ENCODE results near the gene EGF. TPM values are rescaled to one million over a fixed set of nuclear protein-coding genes. Genes with fewer than 3 reads are reported as not detected.

EGF gene
- total RNA-seq, 2 donors from 2014 or later = not detected

- Mint-ChIP-seq H3K4me3 (no peak overlapping the region), H3K4me1 (ENCODE audit: low read depth) (peaks cover 6% of the 10 kb centered on the region), H3K36me3 (ENCODE audit: insufficient read depth in 2 of 2) (no peaks in the 10 kb centered on the region), H3K27ac (no peak overlapping the region), H3K27me3 (ENCODE audit: low read depth) (peaks cover 32% of the 10 kb centered on the region), H3K9me3 (no peaks in the 10 kb centered on the region)
- DNase-seq (no peak), ATAC-seq (replicated peaks in 1 of 2) (no peak)
Measured at GRCh38 chr4:109976189-109976588, 63.5 kb downstream of the EGF start.

DNA sequence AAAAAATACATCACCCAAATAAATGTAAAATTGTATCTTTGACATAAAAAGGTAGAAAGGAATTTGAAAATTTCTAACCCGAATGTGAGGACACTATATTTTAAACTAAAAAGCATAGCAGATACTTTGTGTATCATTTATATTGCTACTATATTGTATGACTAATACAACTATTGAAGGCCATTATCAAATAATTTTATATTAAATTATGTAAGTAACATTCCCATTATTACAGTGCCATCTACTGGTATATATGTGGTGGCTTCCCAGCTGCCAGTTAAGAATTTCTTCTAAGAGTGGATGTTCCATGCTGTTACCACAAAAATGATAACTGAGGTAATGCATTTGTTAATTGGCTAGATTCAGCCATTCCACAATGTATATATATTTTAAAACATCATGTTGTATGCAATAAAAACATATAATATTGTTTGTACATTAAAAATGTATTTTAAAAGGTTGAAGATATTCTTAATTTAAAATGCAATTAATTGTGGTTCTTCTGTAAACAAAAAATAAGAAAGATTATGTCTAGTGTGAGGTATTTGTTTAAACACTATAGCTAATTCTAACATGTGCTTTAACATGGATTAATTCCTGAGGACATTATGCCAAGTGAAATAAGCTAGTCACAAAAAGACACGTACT is 65.3 kb downstream of the EGF start:
- Mint-ChIP-seq H3K27me3 (ENCODE audit: low read depth) (peaks cover 33% of the 10 kb centered on the region), H3K36me3 (ENCODE audit: insufficient read depth in 2 of 2) (no peaks in the 10 kb centered on the region), H3K27ac (no peak overlapping the region), H3K4me3 (no peak overlapping the region), H3K9me3 (no peaks in the 10 kb centered on the region), H3K4me1 (ENCODE audit: low read depth) (peaks cover 6% of the 10 kb centered on the region)
- no peak for ATAC-seq (replicated peaks in 1 of 2)
- no peak for DNase-seq

DNA sequence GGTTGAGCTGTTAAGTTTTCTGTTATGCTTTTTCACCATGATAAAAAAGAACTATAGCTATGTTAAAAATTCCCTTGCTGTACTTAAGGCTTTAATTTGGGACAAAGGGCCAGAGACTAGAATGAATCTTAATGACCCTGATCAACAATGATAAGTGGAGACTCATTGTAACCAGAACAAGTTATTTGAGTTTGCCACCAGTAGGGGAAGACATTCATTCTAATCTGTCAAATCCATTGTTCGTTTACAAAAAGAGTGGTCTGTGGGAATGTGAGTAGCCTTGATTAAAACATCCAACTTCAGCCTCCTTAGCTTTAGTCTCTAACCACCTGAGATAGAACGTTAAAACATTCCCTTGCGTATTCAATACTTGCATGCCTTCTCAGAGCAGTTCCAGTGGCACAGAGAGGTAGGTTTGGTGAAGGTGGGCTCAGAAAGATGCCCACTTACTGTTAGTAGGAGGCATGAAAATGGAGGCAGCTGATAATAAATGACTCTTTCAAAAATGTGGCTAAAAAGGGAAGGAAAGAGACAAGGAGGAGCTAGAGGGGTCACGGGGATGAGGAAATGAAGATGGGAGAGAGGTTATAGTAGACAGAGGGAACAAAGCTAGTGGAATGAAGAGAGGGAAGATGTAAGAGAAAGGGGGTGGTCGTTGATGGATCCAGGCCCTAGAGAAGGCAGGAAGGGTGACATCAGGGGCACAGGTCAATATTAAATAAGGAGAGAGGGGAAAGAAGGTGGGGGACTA is 66.2 kb downstream of the EGF start:
- no peak for ATAC-seq (replicated peaks in 1 of 2)
- Mint-ChIP-seq H3K4me3 (no peak overlapping the region), H3K36me3 (ENCODE audit: insufficient read depth in 2 of 2) (no peaks in the 10 kb centered on the region), H3K27me3 (ENCODE audit: low read depth) (peaks cover 33% of the 10 kb centered on the region), H3K27ac (no peak overlapping the region), H3K4me1 (ENCODE audit: low read depth) (no peaks in the 10 kb centered on the region), H3K9me3 (no peaks in the 10 kb centered on the region)
- no peak for DNase-seq

- no peak overlapping the region for H3K4me3 Mint-ChIP-seq
- DNase-seq (no peak), ATAC-seq (replicated peaks in 1 of 2) (peak in 1 of 2 donors; percentile 36)
- H3K4me1 Mint-ChIP-seq (ENCODE audit: low read depth) = no peaks in the 10 kb centered on the region
- no peaks in the 10 kb centered on the region for H3K9me3 Mint-ChIP-seq
- H3K27ac Mint-ChIP-seq = no peak overlapping the region
- H3K27me3 Mint-ChIP-seq (ENCODE audit: low read depth) = peaks cover 26% of the 10 kb centered on the region
- H3K36me3 Mint-ChIP-seq (ENCODE audit: insufficient read depth in 2 of 2) = no peaks in the 10 kb centered on the region
Measured at GRCh38 chr4:109979920-109980717, 67.4 kb downstream of the EGF start.

DNA sequence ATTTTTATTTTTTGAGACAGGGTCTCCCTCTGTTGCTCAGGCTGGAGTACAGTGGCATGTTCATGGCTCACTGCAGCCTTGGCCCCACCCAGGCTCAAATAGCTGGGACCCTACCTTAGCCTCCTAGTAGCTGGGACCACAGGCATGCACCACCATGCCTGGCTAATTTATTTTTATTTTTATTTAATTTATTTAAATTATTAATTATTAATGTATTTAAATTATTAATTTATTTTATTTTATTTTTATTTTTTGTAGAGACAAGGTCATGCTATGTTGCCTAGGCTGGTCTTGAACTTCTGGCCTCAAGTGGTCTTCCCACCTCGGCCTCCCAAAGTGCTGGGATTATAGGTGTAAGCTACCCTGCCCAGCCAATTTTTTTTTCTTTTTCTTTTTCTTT is 69.3 kb downstream of the EGF start:
- Mint-ChIP-seq H3K27me3 (ENCODE audit: low read depth) (peaks cover 26% of the 10 kb centered on the region), H3K4me3 (no peak overlapping the region), H3K27ac (no peak overlapping the region), H3K9me3 (no peaks in the 10 kb centered on the region), H3K4me1 (ENCODE audit: low read depth) (no peaks in the 10 kb centered on the region), H3K36me3 (ENCODE audit: insufficient read depth in 2 of 2) (no peaks in the 10 kb centered on the region)
- DNase-seq (no peak), ATAC-seq (replicated peaks in 1 of 2) (no peak)

DNA sequence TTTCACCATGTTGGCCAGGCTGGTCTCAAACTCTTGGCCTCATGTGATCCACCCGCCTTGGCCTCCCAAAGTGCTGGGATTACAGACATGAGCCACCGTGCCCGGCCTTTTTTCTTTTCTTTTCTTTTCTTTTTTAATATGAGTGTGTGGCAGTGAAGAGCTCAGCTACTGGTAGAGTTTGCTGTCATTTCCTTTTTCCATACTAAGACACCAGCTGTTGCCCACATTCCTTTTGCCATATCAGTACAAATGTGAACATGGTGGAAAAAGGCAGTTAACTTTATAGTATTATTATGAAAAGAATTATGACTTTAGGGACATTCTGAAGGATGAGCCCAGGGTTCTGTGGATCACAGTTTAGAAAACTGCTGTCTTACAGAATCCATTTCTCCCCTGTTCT is 69.8 kb downstream of the EGF start:
- no peak for DNase-seq
- H3K27me3 Mint-ChIP-seq (ENCODE audit: low read depth) = peaks cover 26% of the 10 kb centered on the region
- no peak for ATAC-seq (replicated peaks in 1 of 2)
- no peak overlapping the region for H3K4me3 Mint-ChIP-seq
- no peaks in the 10 kb centered on the region for H3K9me3 Mint-ChIP-seq
- H3K36me3 Mint-ChIP-seq (ENCODE audit: insufficient read depth in 2 of 2) = no peaks in the 10 kb centered on the region
- H3K27ac Mint-ChIP-seq = no peak overlapping the region
- no peaks in the 10 kb centered on the region for H3K4me1 Mint-ChIP-seq (ENCODE audit: low read depth)

- no peaks in the 10 kb centered on the region for H3K36me3 Mint-ChIP-seq (ENCODE audit: insufficient read depth in 2 of 2)
- no peaks in the 10 kb centered on the region for H3K9me3 Mint-ChIP-seq
- H3K4me1 Mint-ChIP-seq (ENCODE audit: low read depth) = peaks cover 10% of the 10 kb centered on the region
- no peak overlapping the region for H3K4me3 Mint-ChIP-seq
- H3K27ac Mint-ChIP-seq = no peak overlapping the region
- ATAC-seq (replicated peaks in 1 of 2) (no peak), DNase-seq (no peak)
- peaks cover 2% of the 10 kb centered on the region for H3K27me3 Mint-ChIP-seq (ENCODE audit: low read depth)
Measured at GRCh38 chr4:109985993-109986974, 73.6 kb downstream of the EGF start.

DNA sequence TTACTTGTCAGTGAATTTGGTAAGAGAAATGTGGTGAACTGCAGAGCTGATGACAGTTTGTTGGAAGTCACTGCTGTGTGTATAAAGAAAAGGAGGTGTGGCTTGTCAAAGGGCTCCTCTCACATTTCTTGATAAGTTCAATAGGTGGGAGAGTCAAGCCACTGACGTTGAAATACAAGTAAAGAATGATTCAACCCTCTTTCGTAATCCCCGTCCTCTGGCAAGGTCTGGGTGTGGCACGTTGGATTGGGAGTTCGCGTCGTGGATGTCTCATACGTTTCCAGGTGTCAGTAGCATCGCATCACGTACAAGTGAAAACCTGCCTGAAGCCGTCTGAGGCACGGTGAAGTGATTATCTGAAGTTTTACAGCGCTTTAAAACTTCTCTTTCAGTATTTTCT is 76.4 kb downstream of the EGF start:
- ATAC-seq (replicated peaks in 1 of 2) (no peak), DNase-seq (no peak)
- Mint-ChIP-seq H3K27ac (no peak overlapping the region), H3K36me3 (ENCODE audit: insufficient read depth in 2 of 2) (no peaks in the 10 kb centered on the region), H3K9me3 (no peaks in the 10 kb centered on the region), H3K4me1 (ENCODE audit: low read depth) (peaks cover 16% of the 10 kb centered on the region), H3K27me3 (ENCODE audit: low read depth) (peaks cover 15% of the 10 kb centered on the region), H3K4me3 (no peak overlapping the region)

DNA sequence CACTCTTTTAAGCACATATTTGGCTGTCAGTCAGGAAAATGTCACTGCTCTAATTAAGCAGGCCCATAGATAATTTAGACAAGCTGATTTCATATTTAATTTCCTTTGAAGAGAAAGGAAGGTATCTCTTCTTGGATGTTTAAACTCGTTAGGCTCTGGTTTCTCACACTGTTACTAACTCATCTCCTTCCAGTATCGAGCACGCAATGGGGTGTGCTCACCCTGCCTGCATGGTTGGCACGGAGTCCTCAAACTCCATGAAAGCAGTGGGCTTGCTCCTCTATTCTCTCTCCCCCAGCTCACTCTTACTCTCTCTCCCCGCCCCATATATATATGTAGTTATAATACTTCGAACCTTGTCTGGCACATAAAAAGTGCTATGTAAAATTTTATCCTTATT is 76.9 kb downstream of the EGF start:
- H3K27ac Mint-ChIP-seq = no peak overlapping the region
- no peaks in the 10 kb centered on the region for H3K9me3 Mint-ChIP-seq
- DNase-seq (no peak), ATAC-seq (replicated peaks in 1 of 2) (no peak)
- no peak overlapping the region for H3K4me3 Mint-ChIP-seq
- H3K27me3 Mint-ChIP-seq (ENCODE audit: low read depth) = peaks cover 15% of the 10 kb centered on the region
- peaks cover 21% of the 10 kb centered on the region for H3K4me1 Mint-ChIP-seq (ENCODE audit: low read depth)
- H3K36me3 Mint-ChIP-seq (ENCODE audit: insufficient read depth in 2 of 2) = no peaks in the 10 kb centered on the region

- Mint-ChIP-seq H3K27me3 (ENCODE audit: low read depth) (peaks cover 23% of the 10 kb centered on the region), H3K4me1 (ENCODE audit: low read depth) (peaks cover 27% of the 10 kb centered on the region), H3K9me3 (no peaks in the 10 kb centered on the region), H3K36me3 (ENCODE audit: insufficient read depth in 2 of 2) (no peaks in the 10 kb centered on the region), H3K27ac (peak overlapping the region; percentile 43), H3K4me3 (no peak overlapping the region)
- DNase-seq (no peak), ATAC-seq (replicated peaks in 1 of 2) (no peak)
Measured at GRCh38 chr4:109990261-109991257, 77.9 kb downstream of the EGF start.

DNA sequence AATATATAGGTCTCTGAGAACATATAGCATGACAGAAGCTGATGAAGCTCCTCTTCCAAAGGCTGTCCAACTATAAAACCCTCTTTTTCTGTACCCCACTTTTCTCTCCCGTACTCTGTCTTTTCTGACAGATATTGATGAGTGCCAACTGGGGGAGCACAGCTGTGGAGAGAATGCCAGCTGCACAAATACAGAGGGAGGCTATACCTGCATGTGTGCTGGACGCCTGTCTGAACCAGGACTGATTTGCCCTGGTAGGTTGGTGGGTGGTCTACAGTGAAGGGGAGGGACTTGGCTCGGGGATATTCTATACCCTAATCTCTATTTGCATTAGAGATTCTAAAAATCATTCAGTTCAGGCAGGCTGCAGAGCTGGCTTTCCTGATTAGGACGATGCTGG is 80.4 kb downstream of the EGF start:
- no peak overlapping the region for H3K27ac Mint-ChIP-seq
- H3K4me3 Mint-ChIP-seq = no peak overlapping the region
- no peaks in the 10 kb centered on the region for H3K9me3 Mint-ChIP-seq
- H3K27me3 Mint-ChIP-seq (ENCODE audit: low read depth) = peaks cover 23% of the 10 kb centered on the region
- no peaks in the 10 kb centered on the region for H3K36me3 Mint-ChIP-seq (ENCODE audit: insufficient read depth in 2 of 2)
- H3K4me1 Mint-ChIP-seq (ENCODE audit: low read depth) = peaks cover 27% of the 10 kb centered on the region
- ATAC-seq (replicated peaks in 1 of 2) (no peak), DNase-seq (no peak)

- H3K36me3 Mint-ChIP-seq (ENCODE audit: insufficient read depth in 2 of 2) = no peaks in the 10 kb centered on the region
- ATAC-seq (replicated peaks in 1 of 2) (peak; percentile 84 to 86), DNase-seq (no peak)
- H3K27ac Mint-ChIP-seq = no peak overlapping the region
- peaks cover 23% of the 10 kb centered on the region for H3K27me3 Mint-ChIP-seq (ENCODE audit: low read depth)
- H3K9me3 Mint-ChIP-seq = no peaks in the 10 kb centered on the region
- H3K4me1 Mint-ChIP-seq (ENCODE audit: low read depth) = peaks cover 27% of the 10 kb centered on the region
- H3K4me3 Mint-ChIP-seq = peak overlapping the region in 1 of 2 donors; percentile 31
Measured at GRCh38 chr4:109994415-109994827, 81.7 kb downstream of the EGF start.
